ENCODE measurements around the gene DPF1. TPM values are rescaled to one million over a fixed set of nuclear protein-coding genes. Genes with fewer than 3 reads are reported as not detected.

Gene DPF1
- total and polyA plus RNA-seq, 2 donors from 2014 or later: not detected

GRCh38 chr19:38194061-38194701 lies 29.8 kb downstream of the DPF1 start:
- no peak overlapping the region for H3K27ac ChIP-seq (ENCODE audit: low read depth in 2 of 2, low read length in 2 of 2)
- no peak for FAIRE-seq
- no peaks in the 10 kb centered on the region for H3K27me3 ChIP-seq (ENCODE audit: control insufficient read depth, insufficient read depth, low read length)
- TF ChIP-seq, protein P1, sequence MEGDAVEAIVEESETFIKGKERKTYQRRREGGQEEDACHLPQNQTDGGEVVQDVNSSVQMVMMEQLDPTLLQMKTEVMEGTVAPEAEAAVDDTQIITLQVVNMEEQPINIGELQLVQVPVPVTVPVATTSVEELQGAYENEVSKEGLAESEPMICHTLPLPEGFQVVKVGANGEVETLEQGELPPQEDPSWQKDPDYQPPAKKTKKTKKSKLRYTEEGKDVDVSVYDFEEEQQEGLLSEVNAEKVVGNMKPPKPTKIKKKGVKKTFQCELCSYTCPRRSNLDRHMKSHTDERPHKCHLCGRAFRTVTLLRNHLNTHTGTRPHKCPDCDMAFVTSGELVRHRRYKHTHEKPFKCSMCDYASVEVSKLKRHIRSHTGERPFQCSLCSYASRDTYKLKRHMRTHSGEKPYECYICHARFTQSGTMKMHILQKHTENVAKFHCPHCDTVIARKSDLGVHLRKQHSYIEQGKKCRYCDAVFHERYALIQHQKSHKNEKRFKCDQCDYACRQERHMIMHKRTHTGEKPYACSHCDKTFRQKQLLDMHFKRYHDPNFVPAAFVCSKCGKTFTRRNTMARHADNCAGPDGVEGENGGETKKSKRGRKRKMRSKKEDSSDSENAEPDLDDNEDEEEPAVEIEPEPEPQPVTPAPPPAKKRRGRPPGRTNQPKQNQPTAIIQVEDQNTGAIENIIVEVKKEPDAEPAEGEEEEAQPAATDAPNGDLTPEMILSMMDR (IDR thresholded peaks at IDR 0.05; ENCODE audit: borderline replicate concordance, extremely low read depth, insufficient read depth): no peak
- intact Hi-C loops (cut with DNase I): no loop called here
- no peak overlapping the region for H3K9ac ChIP-seq (ENCODE audit: low read length in 3 of 3)
- no peak for DNase-seq
- H3K4me1 ChIP-seq (ENCODE audit: control insufficient read depth in 2 of 3, insufficient read depth in 2 of 3, low read depth in 1 of 3, low read length in 3 of 3): no peaks in the 10 kb centered on the region
- no peaks in the 10 kb centered on the region for H3K9me3 ChIP-seq (ENCODE audit: control insufficient read depth in 2 of 3, insufficient read depth in 1 of 3, low read length in 3 of 3)
- H3K36me3 ChIP-seq (ENCODE audit: control insufficient read depth in 2 of 3, insufficient read depth in 3 of 3, low read length in 3 of 3): peaks cover 0 to 8% (median 0%) of the 10 kb centered on the region in 3 donors
- H3K4me3 ChIP-seq (ENCODE audit: low read length in 3 of 3): no peak overlapping the region

DNA sequence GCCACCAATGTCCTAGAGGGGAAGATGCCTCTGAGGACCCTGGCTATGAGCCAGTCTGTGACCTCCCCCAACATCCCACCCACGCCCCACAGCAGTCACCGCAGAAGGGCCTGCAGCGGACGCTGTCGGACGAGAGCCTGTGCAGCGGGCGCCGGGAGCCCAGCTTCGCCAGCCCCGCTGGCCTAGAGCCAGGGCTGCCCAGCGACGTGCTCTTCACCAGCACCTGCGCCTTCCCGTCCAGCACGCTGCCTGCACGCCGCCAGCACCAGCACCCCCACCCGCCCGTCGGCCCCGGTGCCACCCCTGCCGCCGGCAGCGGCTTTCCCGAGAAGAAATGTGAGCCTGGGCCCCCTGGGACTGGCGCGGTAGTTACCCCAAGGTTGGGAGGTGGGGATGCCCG lies 30.6 kb downstream of the DPF1 start:
- FAIRE-seq (no peak), DNase-seq (no peak)
- Histone ChIP-seq H3K27ac (ENCODE audit: low read depth in 2 of 2, low read length in 2 of 2) (no peak overlapping the region), H3K4me3 (ENCODE audit: low read length in 3 of 3) (no peak overlapping the region), H3K9ac (ENCODE audit: low read length in 3 of 3) (no peak overlapping the region), H3K36me3 (ENCODE audit: control insufficient read depth in 2 of 3, insufficient read depth in 3 of 3, low read length in 3 of 3) (peaks cover 0 to 8% (median 0%) of the 10 kb centered on the region in 3 donors), H3K27me3 (ENCODE audit: control insufficient read depth, insufficient read depth, low read length) (no peaks in the 10 kb centered on the region), H3K4me1 (ENCODE audit: control insufficient read depth in 2 of 3, insufficient read depth in 2 of 3, low read depth in 1 of 3, low read length in 3 of 3) (no peaks in the 10 kb centered on the region), H3K9me3 (ENCODE audit: control insufficient read depth in 2 of 3, insufficient read depth in 1 of 3, low read length in 3 of 3) (no peaks in the 10 kb centered on the region)
- TF ChIP-seq, protein P1 (IDR thresholded peaks at IDR 0.05; ENCODE audit: borderline replicate concordance, extremely low read depth, insufficient read depth): no peak
- intact Hi-C loops (cut with DNase I): no loop called here

GRCh38 chr19:38191747-38192146 lies 32.3 kb downstream of the DPF1 start:
- no peak overlapping the region for H3K9ac ChIP-seq (ENCODE audit: low read length in 3 of 3)
- intact Hi-C loops (cut with DNase I): no loop called here
- no peaks in the 10 kb centered on the region for H3K27me3 ChIP-seq (ENCODE audit: control insufficient read depth, insufficient read depth, low read length)
- no peak overlapping the region for H3K27ac ChIP-seq (ENCODE audit: low read depth in 2 of 2, low read length in 2 of 2)
- no peak overlapping the region for H3K4me3 ChIP-seq (ENCODE audit: low read length in 3 of 3)
- H3K4me1 ChIP-seq (ENCODE audit: control insufficient read depth in 2 of 3, insufficient read depth in 2 of 3, low read depth in 1 of 3, low read length in 3 of 3): no peaks in the 10 kb centered on the region
- FAIRE-seq (no peak), DNase-seq (no peak)
- H3K36me3 ChIP-seq (ENCODE audit: control insufficient read depth in 2 of 3, insufficient read depth in 3 of 3, low read length in 3 of 3): peaks cover 0 to 6% (median 0%) of the 10 kb centered on the region in 3 donors
- TF ChIP-seq, protein P1 (IDR thresholded peaks at IDR 0.05; ENCODE audit: borderline replicate concordance, extremely low read depth, insufficient read depth): no peak
- no peaks in the 10 kb centered on the region for H3K9me3 ChIP-seq (ENCODE audit: control insufficient read depth in 2 of 3, insufficient read depth in 1 of 3, low read length in 3 of 3)

DNA sequence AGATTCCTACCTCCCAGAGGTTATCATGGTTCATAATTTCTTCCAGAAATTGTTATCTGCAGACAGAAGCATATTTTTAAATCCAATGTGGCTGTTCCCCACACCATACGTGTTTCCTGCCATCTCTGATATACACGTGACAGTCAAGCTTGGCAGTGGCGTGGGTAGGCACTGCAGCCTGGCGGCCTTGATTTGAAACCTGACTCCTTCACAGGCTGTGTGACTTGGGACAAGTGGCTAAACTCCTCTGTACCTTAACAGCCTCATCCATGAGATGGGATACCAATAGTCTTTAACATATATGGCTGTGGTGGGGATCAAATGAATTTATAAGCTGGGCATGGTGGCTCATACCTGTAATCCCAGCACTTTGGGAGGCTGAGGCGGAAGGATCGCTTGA lies 33.2 kb downstream of the DPF1 start:
- no peak overlapping the region for H3K9ac ChIP-seq (ENCODE audit: low read length in 3 of 3)
- no peak for DNase-seq
- intact Hi-C loops (cut with DNase I): no loop called here

More for the DNA sequence above, 33.2 kb downstream of the DPF1 start:
- Histone ChIP-seq H3K27me3 (ENCODE audit: control insufficient read depth, insufficient read depth, low read length) (no peaks in the 10 kb centered on the region), H3K36me3 (ENCODE audit: control insufficient read depth in 2 of 3, insufficient read depth in 3 of 3, low read length in 3 of 3) (peaks cover 0 to 4% (median 0%) of the 10 kb centered on the region in 3 donors), H3K4me3 (ENCODE audit: low read length in 3 of 3) (no peak overlapping the region), H3K9me3 (ENCODE audit: control insufficient read depth in 2 of 3, insufficient read depth in 1 of 3, low read length in 3 of 3) (no peaks in the 10 kb centered on the region), H3K4me1 (ENCODE audit: control insufficient read depth in 2 of 3, insufficient read depth in 2 of 3, low read depth in 1 of 3, low read length in 3 of 3) (no peaks in the 10 kb centered on the region), H3K27ac (ENCODE audit: low read depth in 2 of 2, low read length in 2 of 2) (no peak overlapping the region)
- TF ChIP-seq, protein P1 (IDR thresholded peaks at IDR 0.05; ENCODE audit: borderline replicate concordance, extremely low read depth, insufficient read depth): no peak
- no peak for FAIRE-seq
